Mesenteric fat pad (tissue), 1 donor: Measurements from ENCODE around the gene HARBI1. TPM values are rescaled to one million over a fixed set of nuclear protein-coding genes. Genes with fewer than 3 reads are reported as not detected.

Experiments
- DNase-seq: peaks from one replicate; pipeline ENCODE4 v3.0.0-alpha.2; 2020; ENCODE audit warnings: low spot score
- total RNA-seq: library from RNA; stranded (reverse); fragmentation: NEBNext Ultra II Directional; extraction: Animal tissue kit (Norgen Biotek cat#: 25700); gene quantifications from one replicate; pipeline ENCODE4 v1.2.1, GENCODE V29; 2021
- donor health status: DM: yes; HTN: yes; CAD: no.

Gene HARBI1
- total RNA-seq, 1 donor from 2014 or later = 4.9 TPM

DNA sequence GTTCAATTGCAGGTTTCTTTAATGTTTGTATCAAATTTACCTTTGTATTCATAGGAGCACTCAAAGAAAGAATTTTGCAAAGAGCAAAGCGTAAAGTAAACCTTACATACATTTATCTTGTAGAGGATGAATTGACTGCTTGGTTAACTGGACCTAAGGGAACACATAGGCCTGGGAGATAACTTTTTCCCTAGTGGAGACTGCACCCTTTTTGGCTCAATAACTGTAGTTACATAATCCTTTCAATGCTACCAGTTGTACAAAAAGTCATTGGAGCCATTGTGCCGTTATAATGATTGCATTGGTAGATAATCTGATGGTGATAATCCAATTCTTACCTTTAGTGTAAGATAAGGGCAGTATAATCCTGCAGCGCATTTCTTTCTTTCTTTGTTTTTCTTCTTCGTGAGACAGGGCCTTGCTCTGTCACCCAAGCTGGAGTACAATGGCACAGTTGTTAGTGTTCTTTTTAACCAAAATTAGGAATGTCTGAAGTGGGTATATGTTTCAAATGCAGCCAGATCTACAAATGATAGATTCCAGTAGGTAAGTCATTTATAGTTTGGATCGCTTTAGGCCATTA lies 18.6 kb upstream of the HARBI1 start:
- no peak for DNase-seq

DNA sequence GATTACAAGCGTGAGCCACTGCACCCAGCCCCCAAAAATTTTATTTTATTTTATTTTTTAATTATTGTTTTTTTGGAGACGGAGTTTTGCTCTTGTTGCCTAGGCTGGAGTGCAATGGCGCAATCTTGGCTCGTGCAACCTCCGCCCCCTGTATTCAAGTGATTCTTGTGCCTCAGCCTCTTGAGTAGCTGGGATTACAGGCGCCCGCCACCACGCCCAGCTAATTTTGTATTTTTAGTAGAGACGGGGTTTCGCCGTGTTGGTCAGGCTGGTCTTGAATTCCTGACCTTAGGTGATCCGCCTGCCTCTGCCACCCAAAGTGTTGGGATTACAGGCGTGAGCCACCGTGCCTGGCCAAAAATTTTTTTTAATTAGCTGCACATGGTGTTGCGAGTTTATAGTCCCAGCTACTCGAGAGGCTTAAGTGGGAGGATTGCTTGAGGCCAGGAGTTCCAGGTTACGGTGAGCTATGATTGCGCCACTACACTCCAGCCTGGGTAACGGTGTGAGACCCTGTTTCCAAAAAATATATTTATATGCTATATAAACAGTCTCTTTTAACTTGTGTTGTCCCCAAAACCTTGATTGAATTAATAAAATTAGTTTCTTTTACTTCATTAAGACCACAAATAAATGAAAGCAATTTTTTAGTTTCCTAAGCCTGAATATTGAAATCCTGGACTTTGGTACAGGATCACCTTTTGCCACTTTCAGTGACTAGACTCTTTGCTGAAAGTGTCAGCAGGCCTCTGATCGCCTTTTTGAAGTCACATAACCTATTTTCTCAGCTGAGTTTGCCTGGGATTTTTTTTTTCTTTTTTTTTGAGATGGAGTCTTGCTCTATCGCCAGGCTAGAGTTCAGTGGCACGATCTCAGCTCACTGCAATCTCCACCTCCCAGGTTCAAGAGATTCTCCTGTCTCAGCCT lies 16.5 kb upstream of the HARBI1 start:
- DNase-seq = no peak

DNA sequence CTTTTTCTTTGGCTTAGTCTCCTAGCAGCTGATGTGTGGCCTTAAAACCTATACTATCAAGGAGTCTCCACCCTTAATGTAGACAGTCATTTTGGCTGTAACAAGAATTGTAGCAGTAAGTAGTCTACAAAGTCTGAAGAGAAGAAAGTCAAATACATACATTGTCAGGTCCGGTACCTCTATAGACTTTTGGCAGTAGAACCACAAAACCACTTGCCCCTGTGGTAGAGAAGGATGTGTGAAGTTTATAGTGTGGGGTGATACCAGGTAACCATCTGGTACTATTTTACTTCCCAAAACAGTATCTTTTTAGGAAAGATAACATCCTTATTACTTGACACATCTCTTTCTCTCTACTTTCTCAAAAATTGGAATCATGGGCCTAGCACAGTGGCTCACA lies 15.5 kb upstream of the HARBI1 start:
- DNase-seq = no peak

DNA sequence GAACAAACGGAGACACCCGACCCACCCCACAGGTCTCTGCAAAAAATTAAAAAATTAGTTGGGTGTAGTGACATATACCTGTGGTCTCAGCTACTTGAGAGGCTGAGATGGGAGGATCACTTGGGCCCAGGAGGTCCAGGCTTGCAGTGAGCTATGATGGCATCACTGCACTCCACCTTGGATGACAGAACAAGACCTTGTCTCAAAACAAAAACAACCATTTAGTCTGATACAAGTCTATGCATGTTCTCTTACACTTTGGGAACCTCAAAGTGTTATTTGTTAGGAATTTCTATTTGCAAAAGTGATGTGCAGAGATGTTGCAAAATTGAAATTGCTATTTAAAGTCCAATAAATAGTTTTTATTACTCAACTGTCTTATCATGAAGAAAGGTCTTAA lies 14.6 kb upstream of the HARBI1 start:
- DNase-seq = no peak

- no peak for DNase-seq
Observed at GRCh38 chr11:46630237-46630636, 13.2 kb upstream of the HARBI1 start.

DNA sequence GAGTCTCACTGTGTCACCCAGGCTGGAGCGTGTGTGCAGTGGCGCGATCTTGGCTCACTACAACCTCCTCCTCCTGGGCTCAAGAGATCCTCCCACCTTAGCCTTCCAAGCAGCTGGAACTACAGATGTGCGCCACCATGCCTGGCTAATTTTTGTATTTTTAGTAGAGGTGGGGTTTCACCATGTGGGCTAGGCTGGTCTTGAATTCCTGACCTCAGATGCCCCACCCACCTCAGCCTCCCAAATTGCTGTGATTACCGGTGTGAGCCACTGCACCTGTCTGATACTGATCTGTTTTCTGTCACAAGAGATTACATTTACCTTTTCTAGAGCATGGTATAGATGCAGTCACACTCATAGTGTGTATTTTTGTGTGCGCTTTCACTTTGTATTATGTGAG lies 11.9 kb upstream of the HARBI1 start:
- DNase-seq = no peak

- no peak for DNase-seq
Observed at GRCh38 chr11:46625406-46625805, 8.4 kb upstream of the HARBI1 start.

- no peak for DNase-seq
Observed at GRCh38 chr11:46618837-46619236, 1.8 kb upstream of the HARBI1 start.

DNA sequence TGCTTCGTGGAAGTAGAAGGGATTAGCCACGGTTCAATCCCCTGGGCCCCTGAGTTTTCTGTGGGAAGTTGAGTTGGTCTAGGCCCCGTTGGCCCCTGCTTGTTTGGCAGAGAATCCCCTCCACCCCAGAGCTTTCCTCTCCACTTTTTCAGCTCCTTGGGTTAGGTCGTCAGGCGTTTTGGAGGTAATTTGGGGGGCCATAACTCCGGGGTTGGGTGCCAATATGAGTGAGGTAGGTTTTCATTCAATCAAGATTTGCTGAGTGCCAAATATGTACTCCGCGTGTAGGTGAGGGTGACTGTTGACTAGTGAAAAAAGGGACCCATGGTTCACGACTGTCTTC lies 916 bp upstream of the HARBI1 start:
- DNase-seq = no peak

GRCh38 chr11:46616551-46617133 lies 385 bp downstream of the HARBI1 start:
- DNase-seq = no peak

DNA sequence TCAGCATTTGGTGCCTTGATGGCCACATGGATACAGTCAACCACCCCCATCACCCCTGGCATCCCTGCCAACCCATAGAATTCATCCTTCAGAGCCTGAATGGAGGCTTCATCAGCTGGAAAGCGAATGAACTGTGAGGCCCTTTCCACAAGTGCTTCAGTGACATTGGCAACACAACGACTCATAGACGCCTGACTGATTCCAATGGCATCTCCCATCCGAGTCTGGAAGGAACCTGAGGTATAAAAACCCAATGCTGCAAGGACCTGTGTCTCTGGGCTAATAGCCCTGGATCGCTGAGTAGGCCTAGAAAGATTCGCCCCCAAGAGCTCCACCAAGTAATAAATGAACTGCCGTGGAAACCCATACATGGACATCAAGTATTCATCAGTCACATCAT lies 1.3 kb downstream of the HARBI1 start:
- no peak for DNase-seq

GRCh38 chr11:46612326-46612725 lies 4.7 kb downstream of the HARBI1 start:
- no peak for DNase-seq

DNA sequence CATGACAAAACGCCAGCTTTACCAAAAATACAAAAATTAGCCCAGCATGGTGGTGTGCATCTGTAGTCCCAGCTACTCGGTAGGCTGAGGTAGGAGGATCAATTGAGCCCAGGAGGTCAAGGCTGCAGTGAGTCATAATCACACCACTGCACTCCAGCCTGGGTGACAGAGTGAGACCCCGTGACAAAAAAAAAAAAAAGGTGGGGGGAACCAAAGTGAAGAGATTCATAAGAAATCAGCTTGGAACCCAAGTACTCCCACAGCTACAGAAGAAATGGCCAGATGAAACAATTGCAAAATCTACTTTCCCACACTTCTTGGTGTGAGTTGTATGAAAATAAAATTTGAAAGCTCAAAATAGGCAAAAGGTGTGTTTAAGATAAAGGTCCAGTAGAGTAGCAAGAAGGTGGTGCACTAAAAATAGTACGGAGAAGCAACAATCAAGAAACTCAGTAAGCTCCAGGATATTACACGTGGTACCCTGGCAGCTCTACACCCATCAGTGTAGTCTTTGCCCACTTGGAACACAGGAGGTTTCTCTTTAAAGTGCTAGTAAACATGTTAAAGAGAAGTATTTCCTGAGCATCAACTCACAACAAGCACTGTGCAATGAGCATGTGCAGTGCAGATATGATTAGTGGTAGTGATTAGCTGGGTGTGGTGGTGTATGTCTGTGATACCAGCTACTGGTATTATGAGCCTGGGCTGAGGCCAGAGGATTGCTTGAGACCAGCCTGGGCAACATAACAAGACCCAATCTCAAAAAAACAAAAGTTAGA lies 5.3 kb downstream of the HARBI1 start:
- no peak for DNase-seq

- no peak for DNase-seq
Observed at GRCh38 chr11:46609386-46609785, 7.6 kb downstream of the HARBI1 start.

GRCh38 chr11:46607516-46607915 lies 9.5 kb downstream of the HARBI1 start:
- DNase-seq = no peak

DNA sequence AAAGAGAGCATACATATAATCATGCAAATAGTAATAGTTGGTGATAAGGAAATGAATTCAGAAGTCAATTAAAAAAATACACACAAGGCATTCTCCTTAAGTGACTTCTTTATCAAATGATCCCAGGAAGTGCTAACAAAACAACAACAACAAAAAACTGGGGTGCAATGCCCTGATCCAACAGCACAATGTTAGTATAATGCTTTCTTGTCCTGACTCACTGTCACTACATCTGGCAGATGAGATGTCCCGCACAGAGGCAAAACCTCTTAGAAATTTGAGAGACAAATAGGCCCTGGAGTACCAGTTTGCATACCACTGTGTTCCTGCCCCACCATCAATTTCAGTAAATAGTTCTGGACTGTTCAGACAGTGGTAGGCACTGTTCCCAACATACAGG lies 12.2 kb downstream of the HARBI1 start:
- DNase-seq = no peak

- peak; percentile 45 for DNase-seq
Observed at GRCh38 chr11:46603704-46604308, 13.2 kb downstream of the HARBI1 start.

- DNase-seq = no peak
Observed at GRCh38 chr11:46601129-46601528, 15.9 kb downstream of the HARBI1 start.

- no peak for DNase-seq
Observed at GRCh38 chr11:46600194-46600960, 16.6 kb downstream of the HARBI1 start.

DNA sequence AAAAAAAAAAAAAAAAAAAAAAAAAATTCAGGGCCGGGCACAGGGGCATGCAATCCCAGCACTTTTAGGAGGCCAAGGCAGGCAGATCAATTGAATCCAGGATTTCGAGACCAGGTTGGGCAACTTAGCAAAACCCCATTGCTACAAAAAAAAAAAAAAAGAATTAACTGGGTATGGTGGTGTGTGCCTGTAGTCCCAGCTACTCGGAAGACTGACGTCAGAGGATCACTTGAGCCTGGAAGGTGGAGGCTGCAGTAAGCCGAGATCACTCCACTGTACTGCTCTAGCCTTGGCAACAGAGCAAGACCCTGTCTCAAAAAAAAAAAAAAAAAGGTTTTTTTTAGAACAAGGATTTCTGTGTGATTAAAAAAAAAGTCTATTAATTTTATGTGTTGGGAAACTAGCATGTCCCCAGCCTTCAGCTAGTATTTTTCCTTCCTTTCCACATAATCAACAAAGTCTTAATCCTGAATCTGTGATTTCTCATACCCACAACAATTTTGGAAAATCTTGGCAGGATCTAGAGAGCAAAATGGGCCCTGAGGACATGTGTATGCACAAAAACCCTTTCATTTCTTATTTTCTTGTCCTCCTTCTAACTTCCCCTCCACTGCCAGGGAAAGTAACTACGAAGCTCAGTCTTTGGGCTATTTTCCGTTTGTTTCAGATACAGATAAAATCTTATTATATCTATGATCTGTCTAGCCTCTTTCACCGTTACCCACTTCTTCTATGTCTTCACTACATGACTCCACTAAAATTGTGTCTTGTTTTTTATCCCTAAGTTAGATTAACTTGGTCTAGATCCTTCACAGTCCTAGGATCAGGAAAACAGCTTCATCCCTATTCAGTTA lies 17.5 kb downstream of the HARBI1 start:
- no peak for DNase-seq
